ENCODE measurements around the gene USH1C. TPM values are rescaled to one million over a fixed set of nuclear protein-coding genes. Genes with fewer than 3 reads are reported as not detected.

USH1C gene
- total and polyA plus RNA-seq, 2 of the 4 experiments (the other 2 are of a cell fraction): not detected

DNA sequence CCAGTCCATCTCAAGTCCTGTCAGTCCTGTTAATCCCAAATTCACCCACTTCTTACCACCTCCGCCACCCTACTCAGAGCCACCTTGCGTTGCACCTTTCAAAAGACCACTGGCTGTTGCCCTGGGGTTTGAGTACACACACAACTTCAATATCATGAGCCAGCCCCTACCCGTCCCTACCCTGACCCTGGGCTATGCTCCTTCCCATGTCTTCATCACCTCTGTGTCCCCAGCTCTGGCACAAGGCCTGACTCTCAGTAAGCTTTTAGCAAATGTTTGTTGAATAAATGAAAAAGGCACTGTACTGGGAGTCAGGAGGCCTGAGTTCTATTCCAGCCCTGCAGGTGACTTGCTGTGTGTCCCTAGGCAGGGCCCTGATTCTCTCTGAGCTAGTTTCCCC lies 29.3 kb upstream of the USH1C start:
- no peak overlapping the region for H2AK5ac ChIP-seq (ENCODE audit: low read depth, low read length)
- no peak overlapping the region for H2BK20ac ChIP-seq (ENCODE audit: low read depth, low read length)
- H3K9ac ChIP-seq (ENCODE audit: low read depth, low read length): no peak overlapping the region
- BruUV-seq (replicated peaks): no TSS peak
- H4K20me1 ChIP-seq (ENCODE audit: insufficient read depth, low read length): no peaks in the 10 kb centered on the region
- H3K4me3 ChIP-seq (ENCODE audit: insufficient read depth, low read depth, low read length): no peak overlapping the region
- peaks cover 1% of the 10 kb centered on the region; the same call in 1 of the 2 replicates for H3K27me3 ChIP-seq (ENCODE audit: control insufficient read depth, insufficient read depth, low read length)
- H4K8ac ChIP-seq (ENCODE audit: low read depth in 2 of 2, low read length in 2 of 2): no peak overlapping the region
- H2AK9ac ChIP-seq (replicated peaks; ENCODE audit: low read depth, low read length, poor library complexity): no peak overlapping the region
- no peak overlapping the region for H4K5ac ChIP-seq (ENCODE audit: low read depth, low read length)
- H3K56ac ChIP-seq (ENCODE audit: extremely low read depth, insufficient read depth, low read length): no peak overlapping the region
- no peak overlapping the region for H2BK120ac ChIP-seq (ENCODE audit: low read depth, low read length)
- no peaks in the 10 kb centered on the region for H3K79me1 ChIP-seq (ENCODE audit: low read depth in 1 of 2, low read length in 2 of 2)
- H2BK15ac ChIP-seq (ENCODE audit: low read depth, low read length): no peak overlapping the region
- DNase-seq (no peak), ATAC-seq (ENCODE audit: low read depth) (no peak)
- TF ChIP-seq MXI1 (IDR thresholded peaks at IDR 0.05; ENCODE audit: borderline replicate concordance, low read depth, low read length) (no peak), MAZ (IDR thresholded peaks at IDR 0.05; ENCODE audit: borderline replicate concordance, low read depth, low read length) (no peak), RCOR1 (IDR thresholded peaks at IDR 0.05; ENCODE audit: insufficient replicate concordance, low read length) (no peak), ELK1 (IDR thresholded peaks at IDR 0.05; ENCODE audit: borderline replicate concordance, low read depth, low read length) (no peak), CTCF (conservative IDR thresholded peaks at IDR 0.05; ENCODE audit: low read depth, low read length) (no peak), BHLHE40 (IDR thresholded peaks at IDR 0.05; ENCODE audit: low read depth, low read length) (no peak), CEBPB (IDR thresholded peaks at IDR 0.05; ENCODE audit: low read depth, low read length) (no peak), RFX5 (IDR thresholded peaks at IDR 0.05; ENCODE audit: low read depth, low read length) (no peak), SMC3 (IDR thresholded peaks at IDR 0.05; ENCODE audit: low read depth, low read length) (no peak), MAFK (IDR thresholded peaks at IDR 0.05; ENCODE audit: low read depth, low read length) (no peak), POLR2A (IDR thresholded peaks at IDR 0.05; ENCODE audit: low read depth, low read length) (no peak), NFE2L2 (IDR thresholded peaks at IDR 0.05; ENCODE audit: low read depth, low read length) (no peak), CHD1 (IDR thresholded peaks at IDR 0.05; ENCODE audit: low read depth, low read length) (no peak), FOS (IDR thresholded peaks at IDR 0.05; ENCODE audit: low read depth, low read length) (no peak), RAD21 (IDR thresholded peaks at IDR 0.05; ENCODE audit: low read length) (no peak)
- TF ChIP-seq, protein P1, sequence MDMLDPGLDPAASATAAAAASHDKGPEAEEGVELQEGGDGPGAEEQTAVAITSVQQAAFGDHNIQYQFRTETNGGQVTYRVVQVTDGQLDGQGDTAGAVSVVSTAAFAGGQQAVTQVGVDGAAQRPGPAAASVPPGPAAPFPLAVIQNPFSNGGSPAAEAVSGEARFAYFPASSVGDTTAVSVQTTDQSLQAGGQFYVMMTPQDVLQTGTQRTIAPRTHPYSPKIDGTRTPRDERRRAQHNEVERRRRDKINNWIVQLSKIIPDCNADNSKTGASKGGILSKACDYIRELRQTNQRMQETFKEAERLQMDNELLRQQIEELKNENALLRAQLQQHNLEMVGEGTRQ (IDR thresholded peaks at IDR 0.05; ENCODE audit: low read depth, low read length): no peak
- no peak overlapping the region for H3K27ac ChIP-seq (ENCODE audit: insufficient read depth, low read length)
- H3K18ac ChIP-seq (ENCODE audit: low read depth, low read length): no peak overlapping the region
- H3K14ac ChIP-seq (replicated peaks; ENCODE audit: low read depth, low read length): no peak overlapping the region
- no peak overlapping the region for H2BK5ac ChIP-seq (ENCODE audit: low read depth, low read length, poor library complexity, severe bottlenecking)
- in situ Hi-C loops (cut with MboI; ENCODE audit: low sequenced_read_pairs): no loop called here
- no peak overlapping the region for H3K4ac ChIP-seq (ENCODE audit: low read depth, low read length)
- dilution Hi-C loops (cut with HindIII; ENCODE audit: low sequenced_read_pairs, unreplicated experiment): no loop called here
- H3K36me3 ChIP-seq (ENCODE audit: control insufficient read depth, insufficient read depth, low read length): no peaks in the 10 kb centered on the region
- H3K23ac ChIP-seq (ENCODE audit: low read depth, low read length): no peak overlapping the region
- H3K9me3 ChIP-seq (ENCODE audit: control insufficient read depth, insufficient read depth, low read length): no peaks in the 10 kb centered on the region
- no peaks in the 10 kb centered on the region for H3K4me1 ChIP-seq (ENCODE audit: control insufficient read depth, insufficient read depth, low read length)
- ChIA-PET POLR2A (ENCODE audit: unreplicated experiment) (no interaction called here), CTCF (no interaction called here)
- intact Hi-C loops (cut with micrococcal nuclease): no loop called here
- no peaks in the 10 kb centered on the region for H3K9me1 ChIP-seq (ENCODE audit: insufficient read depth, low read length)
- WGBS, 2 experiments (ENCODE audit: extremely low coverage in 2 of 2, insufficient read length in 1 of 2): 75% methylated on average over 2 of the region's 3 CpGs; no CpG with 5 or more reads in 1 of the 2 experiments
- H2AFZ ChIP-seq (replicated peaks; ENCODE audit: low read length, poor library complexity): no peak overlapping the region
- no peak overlapping the region for H4K91ac ChIP-seq (ENCODE audit: insufficient read depth, low read depth, low read length)
- no peak overlapping the region for H3K4me2 ChIP-seq (ENCODE audit: low read depth, low read length)

Measured in IMR-90 (cell line).